ENCODE measurements around the gene CHN2.

DNA sequence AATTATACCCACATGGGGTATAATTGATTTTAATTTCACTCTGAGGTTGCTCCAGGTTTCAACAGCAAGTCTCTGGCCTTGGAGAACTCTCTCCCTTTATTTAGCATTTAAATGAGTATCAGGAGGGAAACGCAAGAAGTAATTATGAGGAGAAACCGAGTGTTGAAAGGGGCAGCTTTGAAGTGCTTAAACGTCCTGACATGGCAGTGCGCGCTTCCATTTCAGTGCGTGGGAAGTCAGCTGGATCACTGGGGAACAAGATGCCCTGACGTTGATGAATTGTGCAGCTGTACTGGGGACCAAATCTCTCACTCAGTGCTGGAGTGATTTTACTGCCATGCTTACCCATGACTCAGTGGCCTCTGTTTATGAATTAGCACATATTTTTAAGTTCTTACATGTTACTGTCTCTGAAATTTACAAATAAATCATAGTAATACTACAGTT is 263.0 kb downstream of the CHN2 start:
- TF ChIP-seq EZH2 (IDR thresholded peaks at IDR 0.05; ENCODE audit: borderline replicate concordance, insufficient read depth, low read depth, low read length, poor library complexity, severe bottlenecking), result no peak
- TF ChIP-seq, protein P1, sequence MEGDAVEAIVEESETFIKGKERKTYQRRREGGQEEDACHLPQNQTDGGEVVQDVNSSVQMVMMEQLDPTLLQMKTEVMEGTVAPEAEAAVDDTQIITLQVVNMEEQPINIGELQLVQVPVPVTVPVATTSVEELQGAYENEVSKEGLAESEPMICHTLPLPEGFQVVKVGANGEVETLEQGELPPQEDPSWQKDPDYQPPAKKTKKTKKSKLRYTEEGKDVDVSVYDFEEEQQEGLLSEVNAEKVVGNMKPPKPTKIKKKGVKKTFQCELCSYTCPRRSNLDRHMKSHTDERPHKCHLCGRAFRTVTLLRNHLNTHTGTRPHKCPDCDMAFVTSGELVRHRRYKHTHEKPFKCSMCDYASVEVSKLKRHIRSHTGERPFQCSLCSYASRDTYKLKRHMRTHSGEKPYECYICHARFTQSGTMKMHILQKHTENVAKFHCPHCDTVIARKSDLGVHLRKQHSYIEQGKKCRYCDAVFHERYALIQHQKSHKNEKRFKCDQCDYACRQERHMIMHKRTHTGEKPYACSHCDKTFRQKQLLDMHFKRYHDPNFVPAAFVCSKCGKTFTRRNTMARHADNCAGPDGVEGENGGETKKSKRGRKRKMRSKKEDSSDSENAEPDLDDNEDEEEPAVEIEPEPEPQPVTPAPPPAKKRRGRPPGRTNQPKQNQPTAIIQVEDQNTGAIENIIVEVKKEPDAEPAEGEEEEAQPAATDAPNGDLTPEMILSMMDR (IDR thresholded peaks at IDR 0.05), result no peak

Measured in B cell (primary cell).